RPMI7951 (cell line): ENCODE results near the gene OTULINL. TPM values are rescaled to one million over a fixed set of nuclear protein-coding genes. Genes with fewer than 3 reads are reported as not detected.

Source experiments
- DNase-seq: peaks from one replicate; pipeline ENCODE4 v3.0.0-alpha.2; 2012; ENCODE audit warnings: low read depth
- total RNA-seq: library from RNA; depleted of rRNA; stranded (reverse); fragments of >200 nt; shearing (Covaris generic); gene quantifications from 2 replicates; pipeline ENCODE4 v1.2.3, GENCODE V29; 2014

OTULINL gene
- total RNA-seq, 1 experiment from 2014 or later = 4.4 TPM

GRCh38 chr5:14600846-14601245 is 19.3 kb downstream of the OTULINL start:
- no peak for DNase-seq

- DNase-seq = no peak
Observed at GRCh38 chr5:14603141-14603540, 21.5 kb downstream of the OTULINL start.

- no peak for DNase-seq
Observed at GRCh38 chr5:14607104-14607503, 25.5 kb downstream of the OTULINL start.

GRCh38 chr5:14608169-14608568 is 26.6 kb downstream of the OTULINL start:
- DNase-seq = no peak

GRCh38 chr5:14611737-14612136 is 30.1 kb downstream of the OTULINL start:
- no peak for DNase-seq

GRCh38 chr5:14614490-14614889 is 32.9 kb downstream of the OTULINL start:
- DNase-seq = no peak

- DNase-seq = no peak
Observed at GRCh38 chr5:14615365-14615764, 33.8 kb downstream of the OTULINL start.

- DNase-seq = peak; percentile 77
Observed at GRCh38 chr5:14617441-14617840, 35.8 kb downstream of the OTULINL start.

- DNase-seq = no peak
Observed at GRCh38 chr5:14627270-14627669, 45.7 kb downstream of the OTULINL start.

GRCh38 chr5:14628346-14628745 is 46.8 kb downstream of the OTULINL start:
- peak; percentile 52 for DNase-seq

GRCh38 chr5:14630671-14631070 is 49.1 kb downstream of the OTULINL start:
- no peak for DNase-seq

GRCh38 chr5:14635656-14636055 is 54.1 kb downstream of the OTULINL start:
- no peak for DNase-seq

GRCh38 chr5:14640765-14641164 is 59.2 kb downstream of the OTULINL start:
- DNase-seq = no peak

- no peak for DNase-seq
Observed at GRCh38 chr5:14644623-14645237, 63.1 kb downstream of the OTULINL start.

GRCh38 chr5:14650052-14650451 is 68.5 kb downstream of the OTULINL start:
- DNase-seq = no peak

- peak; percentile 5 for DNase-seq
Observed at GRCh38 chr5:14655146-14655741, 73.7 kb downstream of the OTULINL start.

GRCh38 chr5:14656898-14657297 is 75.3 kb downstream of the OTULINL start:
- DNase-seq = no peak

GRCh38 chr5:14659821-14660607 is 78.4 kb downstream of the OTULINL start:
- peak; percentile 25 for DNase-seq

GRCh38 chr5:14660833-14661232 is 79.2 kb downstream of the OTULINL start:
- DNase-seq = no peak
